Mesenchymal stem cell (in vitro differentiated cells and primary cell): ENCODE results near the gene FUT8.

Source experiments
- DNase-seq: peaks from one replicate; pipeline ENCODE4 v3.0.0-alpha.2; 2013
- H2AFZ ChIP-seq: one replicate; pipeline ENCODE4 v1.6.1; 2013; ENCODE audit warnings: low read depth, mild to moderate bottlenecking, control low read depth, inconsistent platforms, low read length, moderate library complexity
- H2AK5ac ChIP-seq: 2 replicates; pipeline ENCODE4 v1.6.1; 2013; ENCODE audit warnings: low read length, moderate library complexity, mild to moderate bottlenecking, inconsistent platforms; ENCODE audit not compliant: severe bottlenecking
- H2BK120ac ChIP-seq: one replicate; pipeline ENCODE4 v1.6.1; 2013; ENCODE audit warnings: low read depth, mild to moderate bottlenecking, inconsistent platforms, low read length, moderate library complexity
- H2BK12ac ChIP-seq, 2 experiments: one replicate each; pipeline ENCODE4 v1.6.1; 2013; ENCODE audit warnings: inconsistent platforms in 2 of 2, low read length in 2 of 2, mild to moderate bottlenecking in 2 of 2, moderate library complexity in 2 of 2, control low read depth in 1 of 2
- H2BK15ac ChIP-seq: one replicate; pipeline ENCODE4 v1.6.1; 2013; ENCODE audit warnings: mild to moderate bottlenecking, low read depth, inconsistent platforms; ENCODE audit not compliant: poor library complexity, severe bottlenecking
- H2BK5ac ChIP-seq: 2 replicates; pipeline ENCODE4 v1.6.1; 2013; ENCODE audit warnings: low read depth, mild to moderate bottlenecking, low read length, control low read depth, inconsistent platforms; ENCODE audit not compliant: poor library complexity, severe bottlenecking
- H3K14ac ChIP-seq, 2 experiments: one replicate each; pipeline ENCODE4 v1.6.1; 2013; ENCODE audit warnings: inconsistent platforms in 2 of 2, low read length in 2 of 2, control low read depth in 1 of 2, mild to moderate bottlenecking in 1 of 2, moderate library complexity in 1 of 2
- H3K18ac ChIP-seq, 2 experiments: one replicate each; pipeline ENCODE4 v1.6.1; 2013; ENCODE audit warnings: inconsistent platforms in 2 of 2, low read length in 2 of 2, control low read depth in 1 of 2, low read depth in 1 of 2, mild to moderate bottlenecking in 1 of 2
- H3K23ac ChIP-seq, 2 experiments: one replicate each; pipeline ENCODE4 v1.6.1; 2013; ENCODE audit warnings: inconsistent platforms in 2 of 2, low read length in 2 of 2, mild to moderate bottlenecking in 2 of 2, moderate library complexity in 2 of 2, control low read depth in 1 of 2
- H3K27ac ChIP-seq: 2 replicates; pipeline ENCODE4 v1.5.1; 2013; ENCODE audit warnings: mild to moderate bottlenecking, moderate library complexity, low read length, control low read depth, inconsistent platforms; ENCODE audit not compliant: poor library complexity, severe bottlenecking
- H3K27me3 ChIP-seq, 2 experiments: 2 replicates each; pipeline versions ENCODE4 v1.6.1 to v1.7.0; 2013; ENCODE audit warnings: low read length in 2 of 2, mild to moderate bottlenecking in 2 of 2, moderate library complexity in 2 of 2, control low read depth in 1 of 2, inconsistent platforms in 1 of 2; ENCODE audit not compliant: control insufficient read depth in 1 of 2, insufficient read depth in 1 of 2
- H3K36me3 ChIP-seq, 2 experiments: 2 replicates each; pipeline versions ENCODE4 v1.6.1 to v1.7.0; 2013; ENCODE audit warnings: low read length in 2 of 2, control low read depth in 1 of 2, inconsistent platforms in 1 of 2, low read depth in 1 of 2, mild to moderate bottlenecking in 1 of 2; ENCODE audit not compliant: insufficient read depth in 2 of 2, control insufficient read depth in 1 of 2
- H3K4ac ChIP-seq, 2 experiments: one replicate each; pipeline ENCODE4 v1.6.1; 2013; ENCODE audit warnings: inconsistent platforms in 2 of 2, low read length in 2 of 2, mild to moderate bottlenecking in 2 of 2, moderate library complexity in 2 of 2, control low read depth in 1 of 2, low read depth in 1 of 2
- H3K4me1 ChIP-seq: 2 replicates; pipeline ENCODE4 v1.6.1; 2013; ENCODE audit warnings: low read depth, low read length, control low read depth; ENCODE audit not compliant: control insufficient read depth, insufficient read depth
- H3K4me2 ChIP-seq: 2 replicates; pipeline ENCODE4 v1.6.1; 2013; ENCODE audit warnings: low read length, mild to moderate bottlenecking, inconsistent platforms; ENCODE audit not compliant: poor library complexity, severe bottlenecking
- H3K4me3 ChIP-seq, 2 experiments: 2 replicates each; pipeline versions ENCODE4 v1.5.1 to v1.7.0; 2013; ENCODE audit warnings: low read length in 2 of 2, mild to moderate bottlenecking in 2 of 2, control low read depth in 1 of 2, low read depth in 1 of 2; ENCODE audit not compliant: insufficient read depth in 1 of 2
- H3K79me1 ChIP-seq: replicated peaks from 2 replicates; pipeline ENCODE4 v1.6.1; 2013; ENCODE audit warnings: mild to moderate bottlenecking, control low read depth, low read length, inconsistent platforms; ENCODE audit not compliant: poor library complexity, severe bottlenecking
- H3K9ac ChIP-seq: 2 replicates; pipeline ENCODE4 v1.7.0; 2013; ENCODE audit warnings: mild to moderate bottlenecking, low read length, moderate library complexity
- H3K9me3 ChIP-seq: 2 replicates; pipeline ENCODE4 v1.7.0; 2013; ENCODE audit warnings: mild to moderate bottlenecking, low read length; ENCODE audit not compliant: control insufficient read depth
- H4K8ac ChIP-seq: one replicate; pipeline ENCODE4 v1.6.1; 2013; ENCODE audit warnings: inconsistent platforms, mild to moderate bottlenecking, low read length, moderate library complexity
- H4K91ac ChIP-seq: one replicate; pipeline ENCODE4 v1.6.1; 2013; ENCODE audit warnings: mild to moderate bottlenecking, low read length, inconsistent platforms
- WGBS: methylation state at CpG from one replicate; pipeline ENCODE4 v1.1.7; 2013; ENCODE audit warnings: mixed read lengths; 5-methylcytosine and 5-hydroxymethylcytosine counted together

The FUT8 gene

DNA sequence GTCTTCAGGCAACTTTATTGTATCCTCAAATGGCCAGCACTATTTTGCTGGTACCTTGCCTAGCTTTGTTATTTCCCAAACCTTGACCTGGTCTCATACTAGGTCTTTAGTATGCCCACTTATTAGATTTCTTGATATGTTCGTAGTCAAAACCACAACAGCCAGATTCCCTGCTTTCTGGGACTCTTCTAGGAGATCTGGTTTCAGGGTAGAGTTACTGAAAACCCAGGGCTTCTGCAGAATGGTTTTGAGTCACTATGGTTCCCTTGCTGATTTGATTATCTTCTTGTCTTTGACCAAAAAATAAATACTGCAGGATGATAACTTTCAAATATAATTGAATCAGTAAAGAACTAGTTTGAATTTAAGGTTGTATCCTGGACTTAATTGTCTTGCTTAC lies 211.2 kb downstream of the FUT8 start:
- Histone ChIP-seq H3K4me3 (no peak overlapping the region), H2BK5ac (no peak overlapping the region), H3K36me3 (peaks cover 0 to 27% of the 10 kb centered on the region in 2 experiments), H2BK15ac (no peak overlapping the region), H3K4me1 (no peaks in the 10 kb centered on the region), H3K9ac (no peak overlapping the region), H3K23ac (no peak overlapping the region), H3K18ac (no peak overlapping the region), H2BK12ac (no peak overlapping the region), H4K91ac (no peak overlapping the region), H3K27ac (no peak overlapping the region), H2AFZ (no peak overlapping the region), H3K27me3 (no peaks in the 10 kb centered on the region), H3K9me3 (no peaks in the 10 kb centered on the region), H3K4me2 (no peak overlapping the region), H2BK120ac (no peak overlapping the region), H2AK5ac (no peak overlapping the region), H4K8ac (no peak overlapping the region), H3K14ac (no peak overlapping the region), H3K79me1 (peaks cover 1% of the 10 kb centered on the region), H3K4ac (no peak overlapping the region)
- no peak for DNase-seq
- WGBS = no CpG with 5 or more reads among the region's 1 CpG

DNA sequence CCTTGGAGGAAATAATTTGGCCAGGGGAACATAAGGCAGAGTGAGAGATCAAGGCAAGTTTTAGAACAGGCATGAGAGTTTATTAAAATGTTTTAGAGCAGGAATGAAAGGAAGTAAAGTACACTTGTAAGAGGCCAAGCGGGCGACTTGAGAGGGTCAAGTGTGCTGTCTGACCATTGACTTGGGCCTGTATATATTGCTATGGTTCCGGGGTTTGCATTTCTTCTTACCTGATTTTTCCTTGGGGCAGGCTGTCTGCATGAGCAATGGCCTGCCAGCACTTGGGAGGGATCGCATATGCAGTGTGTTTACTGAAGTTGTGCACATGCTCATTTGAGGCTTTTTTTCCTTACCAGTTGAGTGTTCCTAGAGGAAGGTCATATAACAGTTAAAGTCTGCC lies 214.8 kb downstream of the FUT8 start:
- Histone ChIP-seq H2AFZ (no peak overlapping the region), H2BK12ac (no peak overlapping the region), H2BK15ac (no peak overlapping the region), H3K36me3 (peaks cover 0 to 49% of the 10 kb centered on the region in 2 experiments), H3K14ac (no peak overlapping the region), H3K23ac (no peak overlapping the region), H4K91ac (no peak overlapping the region), H3K9me3 (no peaks in the 10 kb centered on the region), H3K4me3 (no peak overlapping the region), H3K27me3 (no peaks in the 10 kb centered on the region), H3K27ac (no peak overlapping the region), H3K4ac (no peak overlapping the region), H2AK5ac (no peak overlapping the region), H2BK5ac (no peak overlapping the region), H2BK120ac (no peak overlapping the region), H3K4me2 (no peak overlapping the region), H4K8ac (no peak overlapping the region), H3K18ac (no peak overlapping the region), H3K9ac (no peak overlapping the region), H3K4me1 (no peaks in the 10 kb centered on the region), H3K79me1 (no peaks in the 10 kb centered on the region)
- no peak for DNase-seq
- WGBS = 80% methylated on average over 4 of the region's 4 CpGs

GRCh38 chr14:65628664-65629063 lies 216.1 kb downstream of the FUT8 start:
- no peaks in the 10 kb centered on the region for H3K79me1 ChIP-seq
- H3K36me3 ChIP-seq = peaks cover 0 to 48% of the 10 kb centered on the region in 2 experiments
- H3K4me3 ChIP-seq = no peak overlapping the region
- H3K27ac ChIP-seq = no peak overlapping the region
- no peak overlapping the region for H4K91ac ChIP-seq
- no peak overlapping the region for H3K4ac ChIP-seq
- no peaks in the 10 kb centered on the region for H3K27me3 ChIP-seq
- H2AK5ac ChIP-seq = no peak overlapping the region
- no peak overlapping the region for H2BK15ac ChIP-seq
- H3K23ac ChIP-seq = no peak overlapping the region
- H2BK5ac ChIP-seq = no peak overlapping the region
- no peak overlapping the region for H3K14ac ChIP-seq
- H2BK120ac ChIP-seq = no peak overlapping the region
- no peak overlapping the region for H3K4me2 ChIP-seq
- no peak overlapping the region for H3K9ac ChIP-seq
- no peak overlapping the region for H2AFZ ChIP-seq
- no peaks in the 10 kb centered on the region for H3K9me3 ChIP-seq
- no peaks in the 10 kb centered on the region for H3K4me1 ChIP-seq
- DNase-seq = no peak
- H3K18ac ChIP-seq = no peak overlapping the region
- H4K8ac ChIP-seq = no peak overlapping the region
- 100% methylated on average over 1 of the region's 1 CpG for WGBS
- no peak overlapping the region for H2BK12ac ChIP-seq

DNA sequence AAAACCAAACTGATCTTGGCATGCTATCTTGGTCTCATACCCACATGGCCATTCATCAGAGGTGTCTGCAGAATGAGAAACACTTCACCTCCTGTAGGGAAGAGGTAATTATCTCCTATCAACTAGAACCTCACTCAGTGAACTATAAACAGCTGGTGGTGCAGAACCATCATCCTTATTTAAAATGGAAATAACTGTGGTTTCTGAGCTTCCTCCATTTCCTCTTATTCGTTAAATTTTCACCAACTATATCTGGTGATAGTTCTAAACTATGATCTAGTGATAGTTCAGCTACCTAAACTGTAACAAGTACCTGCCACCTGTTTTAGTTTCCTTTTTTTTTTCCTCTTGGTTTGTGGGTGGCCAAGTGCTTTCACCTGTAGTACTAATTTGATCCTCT lies 218.5 kb downstream of the FUT8 start:
- no peak overlapping the region for H3K23ac ChIP-seq
- H2BK15ac ChIP-seq = no peak overlapping the region
- H3K4me3 ChIP-seq = no peak overlapping the region
- H3K4me2 ChIP-seq = no peak overlapping the region
- H2BK5ac ChIP-seq = no peak overlapping the region
- no peaks in the 10 kb centered on the region for H3K4me1 ChIP-seq
- H3K9me3 ChIP-seq = no peaks in the 10 kb centered on the region
- H3K9ac ChIP-seq = no peak overlapping the region
- no peak overlapping the region for H3K18ac ChIP-seq
- H2BK120ac ChIP-seq = no peak overlapping the region
- no peak overlapping the region for H3K27ac ChIP-seq
- H2AFZ ChIP-seq = no peak overlapping the region
- no peak overlapping the region for H2BK12ac ChIP-seq
- H2AK5ac ChIP-seq = no peak overlapping the region
- H4K8ac ChIP-seq = no peak overlapping the region
- no peak for DNase-seq
- H3K14ac ChIP-seq = no peak overlapping the region
- peaks cover 0 to 45% of the 10 kb centered on the region in 2 experiments for H3K36me3 ChIP-seq
- H4K91ac ChIP-seq = no peak overlapping the region
- no peaks in the 10 kb centered on the region for H3K79me1 ChIP-seq
- WGBS = no CpG with 5 or more reads among the region's 1 CpG
- no peaks in the 10 kb centered on the region for H3K27me3 ChIP-seq
- H3K4ac ChIP-seq = no peak overlapping the region
